Measurements from ENCODE around the gene PDE5A. TPM values are rescaled to one million over a fixed set of nuclear protein-coding genes. Genes with fewer than 3 reads are reported as not detected.

PDE5A gene
- total RNA-seq, 3 donors from 2014 or later: 35.4 to 131 (median 58.4) TPM

DNA sequence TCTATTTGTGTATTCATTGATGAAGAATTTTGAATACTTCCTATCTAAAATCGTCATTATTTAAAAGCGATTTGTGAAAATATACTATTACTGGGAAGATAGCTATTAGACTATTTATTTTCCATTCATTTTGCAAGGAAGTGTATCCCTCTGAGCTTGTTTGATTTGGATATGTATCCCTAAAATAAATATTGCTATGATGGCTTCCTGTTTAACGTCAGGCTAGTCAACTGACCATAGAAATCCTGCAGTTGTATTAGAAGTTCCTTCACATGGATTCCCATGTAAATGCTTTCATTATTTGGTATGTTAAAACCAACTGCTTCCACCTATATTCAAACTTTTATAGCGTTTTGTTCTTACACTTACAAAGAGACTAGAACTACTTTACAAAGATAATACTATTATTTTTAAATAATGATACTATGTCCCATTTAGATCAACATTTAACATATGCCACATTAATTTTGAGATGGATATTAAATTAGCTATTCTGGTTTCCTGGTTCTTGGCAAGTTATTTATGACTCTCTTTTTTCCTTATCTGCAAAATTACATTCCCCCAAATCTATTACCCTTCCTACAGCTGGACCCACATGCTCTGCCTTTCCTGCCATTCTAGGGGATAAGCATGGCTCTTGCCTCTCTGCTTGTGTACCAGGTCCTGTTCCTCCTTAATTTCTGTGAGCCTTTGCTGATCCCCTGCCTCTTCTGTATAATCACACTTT lies 26.7 kb upstream of the PDE5A start:
- no peak for ATAC-seq
- H3K36me3 ChIP-seq (ENCODE audit: low read depth): no peaks in the 10 kb centered on the region
- no peaks in the 10 kb centered on the region for H3K9me3 ChIP-seq
- intact Hi-C loops (cut with DNase I, micrococcal nuclease): no loop called here
- no peak overlapping the region for H3K4me3 ChIP-seq
- H3K4me1 ChIP-seq (ENCODE audit: low read depth): no peaks in the 10 kb centered on the region
- TF ChIP-seq, protein P1, sequence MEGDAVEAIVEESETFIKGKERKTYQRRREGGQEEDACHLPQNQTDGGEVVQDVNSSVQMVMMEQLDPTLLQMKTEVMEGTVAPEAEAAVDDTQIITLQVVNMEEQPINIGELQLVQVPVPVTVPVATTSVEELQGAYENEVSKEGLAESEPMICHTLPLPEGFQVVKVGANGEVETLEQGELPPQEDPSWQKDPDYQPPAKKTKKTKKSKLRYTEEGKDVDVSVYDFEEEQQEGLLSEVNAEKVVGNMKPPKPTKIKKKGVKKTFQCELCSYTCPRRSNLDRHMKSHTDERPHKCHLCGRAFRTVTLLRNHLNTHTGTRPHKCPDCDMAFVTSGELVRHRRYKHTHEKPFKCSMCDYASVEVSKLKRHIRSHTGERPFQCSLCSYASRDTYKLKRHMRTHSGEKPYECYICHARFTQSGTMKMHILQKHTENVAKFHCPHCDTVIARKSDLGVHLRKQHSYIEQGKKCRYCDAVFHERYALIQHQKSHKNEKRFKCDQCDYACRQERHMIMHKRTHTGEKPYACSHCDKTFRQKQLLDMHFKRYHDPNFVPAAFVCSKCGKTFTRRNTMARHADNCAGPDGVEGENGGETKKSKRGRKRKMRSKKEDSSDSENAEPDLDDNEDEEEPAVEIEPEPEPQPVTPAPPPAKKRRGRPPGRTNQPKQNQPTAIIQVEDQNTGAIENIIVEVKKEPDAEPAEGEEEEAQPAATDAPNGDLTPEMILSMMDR (IDR thresholded peaks at IDR 0.05): no peak
- DNase-seq: no peak

- Histone ChIP-seq H3K4me1 (ENCODE audit: low read depth) (no peaks in the 10 kb centered on the region), H3K36me3 (ENCODE audit: low read depth) (no peaks in the 10 kb centered on the region), H3K9me3 (no peaks in the 10 kb centered on the region), H3K4me3 (no peak overlapping the region)
- no peak for ATAC-seq
- no peak for DNase-seq
- intact Hi-C loops (cut with DNase I, micrococcal nuclease): no loop called here
- TF ChIP-seq, protein P1 (IDR thresholded peaks at IDR 0.05): no peak
Observed at GRCh38 chr4:119653990-119654389, 25.4 kb upstream of the PDE5A start.

DNA sequence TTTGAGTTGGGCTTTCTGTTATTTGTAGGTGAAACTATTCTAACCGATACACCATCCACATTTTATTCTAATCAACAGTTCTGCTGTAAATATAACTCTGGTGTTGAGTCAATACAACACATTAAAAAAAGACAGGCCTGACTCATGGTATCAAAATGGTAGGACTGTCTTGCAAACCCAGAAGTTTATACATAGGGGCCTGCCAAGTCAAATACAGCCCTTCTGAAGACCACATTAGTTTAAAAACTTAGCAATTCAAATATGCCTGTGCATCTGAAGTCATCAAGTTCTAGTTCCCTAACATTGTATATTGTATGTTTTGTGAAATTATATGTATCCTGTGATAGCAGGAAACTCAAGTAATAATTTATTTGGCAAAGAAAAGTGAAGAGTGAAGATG lies 24.4 kb upstream of the PDE5A start:
- intact Hi-C loops (cut with DNase I, micrococcal nuclease): no loop called here
- TF ChIP-seq, protein P1 (IDR thresholded peaks at IDR 0.05): no peak
- ATAC-seq: no peak
- DNase-seq: no peak
- no peaks in the 10 kb centered on the region for H3K4me1 ChIP-seq (ENCODE audit: low read depth)
- H3K36me3 ChIP-seq (ENCODE audit: low read depth): no peaks in the 10 kb centered on the region
- H3K4me3 ChIP-seq: no peak overlapping the region
- no peaks in the 10 kb centered on the region for H3K9me3 ChIP-seq

GRCh38 chr4:119648398-119648797 lies 19.8 kb upstream of the PDE5A start:
- no peak for ATAC-seq
- H3K9me3 ChIP-seq: no peaks in the 10 kb centered on the region
- TF ChIP-seq, protein P1 (IDR thresholded peaks at IDR 0.05): no peak

GRCh38 chr4:119647558-119647957 lies 19.0 kb upstream of the PDE5A start:
- ATAC-seq (no peak), DNase-seq (no peak)
- intact Hi-C loops (cut with DNase I, micrococcal nuclease): no loop called here

More at GRCh38 chr4:119648398-119648797, 19.8 kb upstream of the PDE5A start:
- no peak for DNase-seq
- no peak overlapping the region for H3K4me3 ChIP-seq
- intact Hi-C loops (cut with DNase I, micrococcal nuclease): no loop called here
- no peaks in the 10 kb centered on the region for H3K36me3 ChIP-seq (ENCODE audit: low read depth)
- no peaks in the 10 kb centered on the region for H3K4me1 ChIP-seq (ENCODE audit: low read depth)

More at GRCh38 chr4:119647558-119647957, 19.0 kb upstream of the PDE5A start:
- Histone ChIP-seq H3K36me3 (ENCODE audit: low read depth) (no peaks in the 10 kb centered on the region), H3K4me3 (no peak overlapping the region), H3K4me1 (ENCODE audit: low read depth) (no peaks in the 10 kb centered on the region), H3K9me3 (no peaks in the 10 kb centered on the region)
- TF ChIP-seq, protein P1 (IDR thresholded peaks at IDR 0.05): no peak
